Measurements from ENCODE around the gene NUMB.

Gene NUMB

DNA sequence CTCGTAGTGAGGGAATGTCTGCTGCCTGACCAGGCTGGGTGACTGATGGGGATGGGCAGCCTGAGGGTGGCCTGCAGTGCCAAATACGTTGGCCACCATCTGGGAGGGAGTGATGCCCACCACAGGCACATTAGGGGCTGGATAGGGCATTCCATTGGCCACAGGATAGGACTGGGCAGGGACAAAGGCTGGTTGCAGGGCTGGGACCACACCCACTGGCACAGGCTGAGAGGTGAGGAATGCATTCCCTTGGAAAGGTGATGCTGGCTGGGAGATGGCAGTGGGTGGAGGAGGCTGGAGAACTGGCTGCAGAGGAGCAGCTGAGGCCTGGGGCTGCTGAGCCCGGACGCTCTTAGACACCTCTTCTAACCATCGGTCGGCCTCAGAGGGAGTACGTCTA lies 181.5 kb downstream of the NUMB start:
- TF ChIP-seq, protein P1, sequence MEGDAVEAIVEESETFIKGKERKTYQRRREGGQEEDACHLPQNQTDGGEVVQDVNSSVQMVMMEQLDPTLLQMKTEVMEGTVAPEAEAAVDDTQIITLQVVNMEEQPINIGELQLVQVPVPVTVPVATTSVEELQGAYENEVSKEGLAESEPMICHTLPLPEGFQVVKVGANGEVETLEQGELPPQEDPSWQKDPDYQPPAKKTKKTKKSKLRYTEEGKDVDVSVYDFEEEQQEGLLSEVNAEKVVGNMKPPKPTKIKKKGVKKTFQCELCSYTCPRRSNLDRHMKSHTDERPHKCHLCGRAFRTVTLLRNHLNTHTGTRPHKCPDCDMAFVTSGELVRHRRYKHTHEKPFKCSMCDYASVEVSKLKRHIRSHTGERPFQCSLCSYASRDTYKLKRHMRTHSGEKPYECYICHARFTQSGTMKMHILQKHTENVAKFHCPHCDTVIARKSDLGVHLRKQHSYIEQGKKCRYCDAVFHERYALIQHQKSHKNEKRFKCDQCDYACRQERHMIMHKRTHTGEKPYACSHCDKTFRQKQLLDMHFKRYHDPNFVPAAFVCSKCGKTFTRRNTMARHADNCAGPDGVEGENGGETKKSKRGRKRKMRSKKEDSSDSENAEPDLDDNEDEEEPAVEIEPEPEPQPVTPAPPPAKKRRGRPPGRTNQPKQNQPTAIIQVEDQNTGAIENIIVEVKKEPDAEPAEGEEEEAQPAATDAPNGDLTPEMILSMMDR (IDR thresholded peaks at IDR 0.05; ENCODE audit: borderline replicate concordance, extremely low read depth, low read length, poor library complexity, severe bottlenecking) = no peak
- no peak for TF ChIP-seq EZH2 (IDR thresholded peaks at IDR 0.05; ENCODE audit: borderline replicate concordance, low read depth, low read length, severe bottlenecking)
- DNase-seq = no peak
- Histone ChIP-seq H3K4me2 (ENCODE audit: insufficient read depth, low read length) (no peak overlapping the region), H3K27ac (ENCODE audit: low read length) (no peak overlapping the region), H3K79me2 (ENCODE audit: insufficient read depth, low read length) (no peaks in the 10 kb centered on the region), H3K27me3 (ENCODE audit: insufficient read depth, low read length, poor library complexity) (no peaks in the 10 kb centered on the region), H3K9me3 (ENCODE audit: insufficient read depth, low read length, severe bottlenecking) (no peaks in the 10 kb centered on the region), H4K20me1 (ENCODE audit: insufficient read depth, low read length) (no peaks in the 10 kb centered on the region; the same call in 1 of the 2 replicates), H3K4me1 (ENCODE audit: insufficient read depth, low read length) (no peaks in the 10 kb centered on the region), H3K4me3 (ENCODE audit: low read depth in 1 of 2, low read length in 2 of 2) (no peak overlapping the region), H3K9ac (ENCODE audit: low read depth, low read length) (no peak overlapping the region), H2AFZ (ENCODE audit: low read depth, low read length) (no peak overlapping the region), H3K36me3 (ENCODE audit: insufficient read depth, low read length) (peaks cover 42% of the 10 kb centered on the region)
- ATAC-seq (ENCODE audit: insufficient read depth, low read depth) = no peak

DNA sequence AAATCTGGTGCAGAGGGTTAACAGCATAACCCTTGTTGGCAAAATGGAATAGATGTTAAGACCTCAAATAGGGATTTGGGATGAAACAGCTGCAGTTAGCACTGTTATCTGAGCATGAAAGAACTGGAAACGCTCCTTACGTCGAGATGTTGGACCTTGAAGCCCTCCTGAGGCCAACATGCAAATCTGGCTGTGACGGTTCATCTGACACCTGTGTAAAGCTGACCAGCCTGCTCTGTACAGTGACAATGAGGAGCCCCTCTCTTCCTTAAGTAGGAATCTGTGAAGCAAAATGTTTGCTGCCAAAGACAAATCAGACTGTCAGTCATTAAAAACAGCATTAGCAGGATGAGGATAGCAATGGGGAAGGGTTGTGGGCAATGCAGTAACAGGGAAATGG lies 184.5 kb downstream of the NUMB start:
- no peaks in the 10 kb centered on the region for H4K20me1 ChIP-seq (ENCODE audit: insufficient read depth, low read length)
- H3K9me3 ChIP-seq (ENCODE audit: insufficient read depth, low read length, severe bottlenecking) = no peaks in the 10 kb centered on the region
- H3K27me3 ChIP-seq (ENCODE audit: insufficient read depth, low read length, poor library complexity) = no peaks in the 10 kb centered on the region
- H3K9ac ChIP-seq (ENCODE audit: low read depth, low read length) = no peak overlapping the region
- TF ChIP-seq, protein P1 (IDR thresholded peaks at IDR 0.05; ENCODE audit: borderline replicate concordance, extremely low read depth, low read length, poor library complexity, severe bottlenecking) = no peak
- no peak for TF ChIP-seq EZH2 (IDR thresholded peaks at IDR 0.05; ENCODE audit: borderline replicate concordance, low read depth, low read length, severe bottlenecking)
- no peak overlapping the region for H3K4me3 ChIP-seq (ENCODE audit: low read depth in 1 of 2, low read length in 2 of 2)
- H3K27ac ChIP-seq (ENCODE audit: low read length) = no peak overlapping the region
- no peak for DNase-seq
- H3K79me2 ChIP-seq (ENCODE audit: insufficient read depth, low read length) = no peaks in the 10 kb centered on the region
- H3K4me2 ChIP-seq (ENCODE audit: insufficient read depth, low read length) = no peak overlapping the region
- no peaks in the 10 kb centered on the region for H3K4me1 ChIP-seq (ENCODE audit: insufficient read depth, low read length)
- no peak for ATAC-seq (ENCODE audit: insufficient read depth, low read depth)
- H3K36me3 ChIP-seq (ENCODE audit: insufficient read depth, low read length) = peaks cover 25% of the 10 kb centered on the region
- H2AFZ ChIP-seq (ENCODE audit: low read depth, low read length) = no peak overlapping the region

DNA sequence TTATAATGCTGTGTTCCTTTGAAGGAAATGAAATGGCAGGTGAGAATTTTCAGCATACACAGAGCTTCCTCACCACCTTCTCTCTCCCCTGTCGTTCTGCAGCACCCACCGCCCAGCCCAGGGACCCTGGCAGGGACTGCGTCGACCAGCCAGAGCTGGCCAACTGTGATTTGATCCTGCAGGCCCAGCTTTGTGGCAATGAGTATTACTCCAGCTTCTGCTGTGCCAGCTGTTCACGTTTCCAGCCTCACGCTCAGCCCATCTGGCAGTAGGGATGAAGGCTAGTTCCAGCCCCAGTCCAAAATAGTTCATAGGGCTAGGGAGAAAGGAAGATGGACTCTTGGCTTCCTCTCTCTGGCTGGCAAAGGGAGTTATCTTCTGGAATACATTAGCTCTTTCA lies 186.0 kb downstream of the NUMB start:
- TF ChIP-seq, protein P1 (IDR thresholded peaks at IDR 0.05; ENCODE audit: borderline replicate concordance, extremely low read depth, low read length, poor library complexity, severe bottlenecking) = no peak
- no peak for TF ChIP-seq EZH2 (IDR thresholded peaks at IDR 0.05; ENCODE audit: borderline replicate concordance, low read depth, low read length, severe bottlenecking)
- no peaks in the 10 kb centered on the region for H4K20me1 ChIP-seq (ENCODE audit: insufficient read depth, low read length)
- no peak for ATAC-seq (ENCODE audit: insufficient read depth, low read depth)
- H3K9ac ChIP-seq (ENCODE audit: low read depth, low read length) = no peak overlapping the region
- H3K27me3 ChIP-seq (ENCODE audit: insufficient read depth, low read length, poor library complexity) = no peaks in the 10 kb centered on the region
- H2AFZ ChIP-seq (ENCODE audit: low read depth, low read length) = no peak overlapping the region
- H3K79me2 ChIP-seq (ENCODE audit: insufficient read depth, low read length) = no peaks in the 10 kb centered on the region
- no peak for DNase-seq
- no peak overlapping the region for H3K27ac ChIP-seq (ENCODE audit: low read length)
- H3K4me1 ChIP-seq (ENCODE audit: insufficient read depth, low read length) = no peaks in the 10 kb centered on the region
- H3K4me3 ChIP-seq (ENCODE audit: low read depth in 1 of 2, low read length in 2 of 2) = no peak overlapping the region
- H3K9me3 ChIP-seq (ENCODE audit: insufficient read depth, low read length, severe bottlenecking) = no peaks in the 10 kb centered on the region
- no peak overlapping the region for H3K4me2 ChIP-seq (ENCODE audit: insufficient read depth, low read length)
- H3K36me3 ChIP-seq (ENCODE audit: insufficient read depth, low read length) = peaks cover 24% of the 10 kb centered on the region
